Measurements from ENCODE around the gene FARS2. TPM values are rescaled to one million over a fixed set of nuclear protein-coding genes. Genes with fewer than 3 reads are reported as not detected.
A peak's percentile ranks its signal among the peaks of the same experiment; 100 is the strongest.

Gene FARS2
- total and polyA plus RNA-seq, 2 of the 13 experiments (the other 11 are each of a cell fraction or from before 2014, with no cell fraction given): 15.4 to 26.0 TPM

DNA sequence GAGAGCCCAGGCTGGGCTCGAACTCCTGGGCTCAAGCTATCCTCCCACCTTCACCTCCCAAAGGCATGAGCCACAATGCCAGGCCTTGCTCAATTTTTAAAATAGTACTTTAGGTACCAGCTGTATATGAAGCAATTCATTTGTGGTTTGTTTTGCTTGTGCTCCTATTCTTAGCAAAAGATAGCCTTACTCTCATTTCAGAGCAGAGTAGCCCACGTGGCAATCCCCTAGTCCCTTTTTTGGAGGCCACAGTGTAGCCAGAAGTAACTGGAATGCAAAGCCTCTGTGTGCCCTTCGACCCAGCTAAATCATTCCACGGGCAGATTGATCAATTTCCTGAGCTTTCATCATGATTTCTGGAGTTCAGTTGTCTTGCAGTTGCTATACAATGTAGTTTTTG lies 373.2 kb downstream of the FARS2 start:
- FAIRE-seq (no peak), ATAC-seq (peak; percentile 47; the same call in 1 of the 3 replicates), DNase-seq (ENCODE audit: low spot score) (no peak)
- Histone ChIP-seq H3K36me3 (replicated peaks in 1 of 2; ENCODE audit: control insufficient read depth in 1 of 2, insufficient read depth in 2 of 2, low read length in 2 of 2) (no peaks in the 10 kb centered on the region), H2AFZ (ENCODE audit: low read length) (no peak overlapping the region), H3K4me1 (ENCODE audit: insufficient read depth, low read length) (0 out of 2 replicates have a peak, but pooled peaks cover 6% of the 10 kb centered on the region), H3K4me3 (replicated peaks in 1 of 3; ENCODE audit: insufficient read depth in 1 of 3, low read depth in 2 of 3, low read length in 3 of 3) (no peak overlapping the region), H3K79me2 (ENCODE audit: insufficient read depth, low read length) (no peaks in the 10 kb centered on the region), H3K27ac (ENCODE audit: extremely low read length, insufficient read depth, low read length) (no peak overlapping the region), H3K9me3 (ENCODE audit: low read length) (no peaks in the 10 kb centered on the region), H4K20me1 (ENCODE audit: insufficient read depth, low read length) (no peaks in the 10 kb centered on the region), H3K9ac (ENCODE audit: insufficient read depth, low read depth, low read length) (no peak overlapping the region), H3K27me3 (ENCODE audit: control insufficient read depth in 1 of 2, insufficient read depth in 2 of 2, low read length in 2 of 2) (no peaks in the 10 kb centered on the region), H3K4me2 (ENCODE audit: low read depth, low read length) (no peak overlapping the region)
- in situ Hi-C loops (cut with HindIII; ENCODE audit: extremely low pct_ligation_motif_present, low pct_unique_long_range_greater_than_20kb) (no loop called here), intact Hi-C loops (cut with micrococcal nuclease; ENCODE audit: unreplicated experiment) (no loop called here)
- TF ChIP-seq MAFF (IDR thresholded peaks at IDR 0.05; ENCODE audit: low read depth, low read length) (no peak), ZNF605 (CRISPR knock-in tag; IDR thresholded peaks at IDR 0.05) (no peak), ZNF431 (CRISPR knock-in tag; IDR thresholded peaks at IDR 0.05; ENCODE audit: borderline replicate concordance, low read depth) (no peak), CEBPB (IDR thresholded peaks at IDR 0.05; ENCODE audit: borderline replicate concordance, low read depth, low read length) (no peak), NFYB (CRISPR knock-in tag; IDR thresholded peaks at IDR 0.05) (no peak), DNMT1 (CRISPR knock-in tag; IDR thresholded peaks at IDR 0.05) (no peak), NFKB2 (CRISPR knock-in tag; IDR thresholded peaks at IDR 0.05; ENCODE audit: borderline replicate concordance) (no peak), RFX1 (IDR thresholded peaks at IDR 0.05) (no peak), ZNF7 (CRISPR knock-in tag; IDR thresholded peaks at IDR 0.05) (no peak), GATAD1 (CRISPR knock-in tag; IDR thresholded peaks at IDR 0.05) (no peak), AHR (CRISPR knock-in tag; IDR thresholded peaks at IDR 0.05) (no peak), ZNF614 (CRISPR knock-in tag; IDR thresholded peaks at IDR 0.05; ENCODE audit: borderline replicate concordance) (no peak), SMYD3 (CRISPR knock-in tag; IDR thresholded peaks at IDR 0.05) (no peak), NCOA5 (CRISPR knock-in tag; IDR thresholded peaks at IDR 0.05) (no peak)
- TF ChIP-seq, protein P1, sequence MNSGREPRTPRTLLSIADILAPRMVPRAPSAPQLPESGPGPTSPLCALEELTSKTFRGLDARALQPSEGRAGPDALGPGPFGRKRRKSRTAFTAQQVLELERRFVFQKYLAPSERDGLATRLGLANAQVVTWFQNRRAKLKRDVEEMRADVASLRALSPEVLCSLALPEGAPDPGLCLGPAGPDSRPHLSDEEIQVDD (CRISPR knock-in tag; IDR thresholded peaks at IDR 0.05; ENCODE audit: borderline replicate concordance): no peak
- TF ChIP-seq, protein P2, sequence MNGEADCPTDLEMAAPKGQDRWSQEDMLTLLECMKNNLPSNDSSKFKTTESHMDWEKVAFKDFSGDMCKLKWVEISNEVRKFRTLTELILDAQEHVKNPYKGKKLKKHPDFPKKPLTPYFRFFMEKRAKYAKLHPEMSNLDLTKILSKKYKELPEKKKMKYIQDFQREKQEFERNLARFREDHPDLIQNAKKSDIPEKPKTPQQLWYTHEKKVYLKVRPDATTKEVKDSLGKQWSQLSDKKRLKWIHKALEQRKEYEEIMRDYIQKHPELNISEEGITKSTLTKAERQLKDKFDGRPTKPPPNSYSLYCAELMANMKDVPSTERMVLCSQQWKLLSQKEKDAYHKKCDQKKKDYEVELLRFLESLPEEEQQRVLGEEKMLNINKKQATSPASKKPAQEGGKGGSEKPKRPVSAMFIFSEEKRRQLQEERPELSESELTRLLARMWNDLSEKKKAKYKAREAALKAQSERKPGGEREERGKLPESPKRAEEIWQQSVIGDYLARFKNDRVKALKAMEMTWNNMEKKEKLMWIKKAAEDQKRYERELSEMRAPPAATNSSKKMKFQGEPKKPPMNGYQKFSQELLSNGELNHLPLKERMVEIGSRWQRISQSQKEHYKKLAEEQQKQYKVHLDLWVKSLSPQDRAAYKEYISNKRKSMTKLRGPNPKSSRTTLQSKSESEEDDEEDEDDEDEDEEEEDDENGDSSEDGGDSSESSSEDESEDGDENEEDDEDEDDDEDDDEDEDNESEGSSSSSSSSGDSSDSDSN (CRISPR knock-in tag; IDR thresholded peaks at IDR 0.05): no peak
- ChIA-PET POLR2A (no interaction called here), CTCF (ENCODE audit: low intra/inter-chr PET ratio, low total read pairs) (no interaction called here)
- BruUV-seq (replicated peaks): no TSS peak
- WGBS (ENCODE audit: low lambda C conversion rate): 55% methylated on average over 4 of the region's 4 CpGs

Data from HepG2 (cell line).